ENCODE data around the gene PDZD4. TPM values are rescaled to one million over a fixed set of nuclear protein-coding genes. Genes with fewer than 3 reads are reported as not detected.

PDZD4 gene
- total and polyA plus RNA-seq, 5 donors from 2014 or later, result 4.9 TPM; not detected in 4

DNA sequence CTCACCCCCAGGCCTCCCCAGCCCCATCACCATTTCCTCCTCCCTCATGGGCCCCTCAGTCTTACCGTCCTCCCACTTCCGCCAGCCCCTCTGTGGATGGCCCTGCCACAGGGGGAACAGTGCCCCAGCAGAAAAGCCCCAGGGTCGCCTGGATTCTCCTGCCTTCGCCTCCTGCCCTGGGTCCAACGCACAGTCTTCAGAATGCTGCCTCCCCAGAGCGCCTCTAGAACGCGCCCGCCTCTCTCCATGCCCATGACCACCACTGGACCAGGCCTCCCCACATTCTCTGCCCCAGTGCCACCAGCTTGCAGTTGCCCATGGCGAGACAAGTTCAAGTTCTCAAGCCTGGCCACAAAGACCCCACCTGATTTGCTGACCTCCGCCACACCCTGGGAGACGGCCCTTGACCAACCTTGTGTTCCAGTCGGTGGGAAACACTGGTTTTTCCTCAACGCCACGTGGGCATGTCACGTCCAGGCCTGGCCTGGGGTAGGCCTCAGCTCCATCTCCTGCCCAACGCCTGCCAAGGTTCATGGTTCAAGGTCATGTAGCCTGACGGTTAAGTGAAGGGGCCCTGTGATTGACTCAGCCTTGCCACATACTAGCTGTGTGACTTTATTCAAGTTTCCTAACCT lies 66.9 kb downstream of the PDZD4 start:
- H3K27ac ChIP-seq (ENCODE audit: insufficient read depth, low read length, poor library complexity, severe bottlenecking), result no peak overlapping the region
- Mint-ChIP-seq H3K36me3 (no peaks in the 10 kb centered on the region), H3K4me1 (peaks cover 0 to 4% (median 0%) of the 10 kb centered on the region in 4 donors), H3K9me3 (no peaks in the 10 kb centered on the region), H3K4me3 (no peak overlapping the region), H3K27ac (no peak overlapping the region), H3K27me3 (no peaks in the 10 kb centered on the region)
- no peak overlapping the region for H3K4me3 ChIP-seq (ENCODE audit: low read depth, low read length)
- no peaks in the 10 kb centered on the region for H3K36me3 ChIP-seq (ENCODE audit: control insufficient read depth, insufficient read depth, low read length)
- no peaks in the 10 kb centered on the region for H3K27me3 ChIP-seq (ENCODE audit: control insufficient read depth, insufficient read depth, low read length)
- H3K4me1 ChIP-seq (ENCODE audit: control insufficient read depth, insufficient read depth, low read length, poor library complexity, severe bottlenecking), result no peaks in the 10 kb centered on the region
- H3K9me3 ChIP-seq (ENCODE audit: control insufficient read depth in 2 of 2, low read length in 2 of 2), result no peaks in the 10 kb centered on the region
- ATAC-seq (ENCODE audit: low read depth in 2 of 2) (no peak), DNase-seq (no peak)

DNA sequence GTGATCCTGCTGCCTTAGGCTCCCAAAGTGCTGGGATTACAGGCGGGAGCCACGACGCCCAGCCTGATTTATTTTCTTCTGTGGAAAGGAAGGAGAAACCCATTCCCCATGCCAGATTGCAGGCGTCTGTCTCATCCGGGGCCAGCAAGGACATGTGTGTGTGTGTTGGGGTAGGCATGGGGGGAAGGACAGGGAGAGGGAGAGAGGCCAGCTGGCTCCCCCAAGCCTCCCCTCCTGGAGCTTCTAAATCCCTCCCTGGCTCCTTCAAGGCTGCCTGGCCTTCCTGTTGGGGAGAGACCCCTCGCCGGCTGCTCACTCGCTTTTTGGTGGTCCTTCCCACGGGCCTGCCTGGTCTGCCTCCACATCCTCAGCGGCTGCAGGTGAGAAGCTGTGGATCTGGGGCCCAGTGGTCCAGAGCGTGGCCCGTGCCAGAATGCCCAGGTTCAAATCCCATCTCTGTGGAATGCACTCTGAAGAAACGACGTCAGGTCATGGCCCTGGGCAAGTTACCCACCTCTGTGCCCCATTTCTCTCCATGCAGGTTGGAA lies 67.6 kb downstream of the PDZD4 start:
- no peaks in the 10 kb centered on the region for H3K27me3 Mint-ChIP-seq
- H3K4me1 ChIP-seq (ENCODE audit: control insufficient read depth, insufficient read depth, low read length, poor library complexity, severe bottlenecking), result no peaks in the 10 kb centered on the region
- no peak overlapping the region for H3K4me3 Mint-ChIP-seq
- H3K27ac Mint-ChIP-seq, result peak overlapping the region in 1 of 3 donors; percentile 43
- peaks cover 0 to 4% (median 0%) of the 10 kb centered on the region in 4 donors for H3K4me1 Mint-ChIP-seq
- no peaks in the 10 kb centered on the region for H3K27me3 ChIP-seq (ENCODE audit: control insufficient read depth, insufficient read depth, low read length)
- no peak overlapping the region for H3K27ac ChIP-seq (ENCODE audit: insufficient read depth, low read length, poor library complexity, severe bottlenecking)
- H3K36me3 ChIP-seq (ENCODE audit: control insufficient read depth, insufficient read depth, low read length), result no peaks in the 10 kb centered on the region
- H3K9me3 ChIP-seq (ENCODE audit: control insufficient read depth in 2 of 2, low read length in 2 of 2), result no peaks in the 10 kb centered on the region
- H3K9me3 Mint-ChIP-seq, result no peaks in the 10 kb centered on the region
- H3K4me3 ChIP-seq (ENCODE audit: low read depth, low read length), result no peak overlapping the region
- DNase-seq (no peak), ATAC-seq (ENCODE audit: low read depth in 2 of 2) (no peak)
- no peaks in the 10 kb centered on the region for H3K36me3 Mint-ChIP-seq

DNA sequence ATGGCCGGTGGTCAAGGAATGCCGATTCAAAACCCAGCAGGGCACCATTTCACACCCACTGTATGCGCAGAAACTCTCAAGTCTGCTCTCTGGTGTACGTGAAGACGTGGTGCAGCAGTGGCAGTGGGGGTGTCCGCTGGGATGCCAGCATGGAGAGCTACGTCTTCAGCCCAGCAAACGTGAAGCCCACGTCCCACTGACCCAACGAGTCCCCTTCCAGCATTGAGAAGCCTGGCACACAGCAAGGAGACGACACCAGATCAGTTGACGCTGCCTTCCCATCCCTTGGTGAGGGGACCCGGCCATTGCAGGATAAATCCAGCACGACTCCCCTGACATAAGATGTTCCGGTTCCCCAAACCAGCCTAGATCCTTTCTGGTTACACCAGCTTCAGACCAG lies 68.5 kb downstream of the PDZD4 start:
- no peaks in the 10 kb centered on the region for H3K27me3 ChIP-seq (ENCODE audit: control insufficient read depth, insufficient read depth, low read length)
- H3K4me3 Mint-ChIP-seq, result no peak overlapping the region
- H3K9me3 Mint-ChIP-seq, result no peaks in the 10 kb centered on the region
- no peak overlapping the region for H3K27ac Mint-ChIP-seq
- H3K4me1 Mint-ChIP-seq, result peaks cover 0 to 4% (median 0%) of the 10 kb centered on the region in 4 donors
- H3K36me3 ChIP-seq (ENCODE audit: control insufficient read depth, insufficient read depth, low read length), result no peaks in the 10 kb centered on the region
- H3K27me3 Mint-ChIP-seq, result no peaks in the 10 kb centered on the region
- H3K4me1 ChIP-seq (ENCODE audit: control insufficient read depth, insufficient read depth, low read length, poor library complexity, severe bottlenecking), result no peaks in the 10 kb centered on the region
- no peaks in the 10 kb centered on the region for H3K36me3 Mint-ChIP-seq
- no peak for ATAC-seq (ENCODE audit: low read depth in 2 of 2)
- DNase-seq, result no peak
- no peak overlapping the region for H3K27ac ChIP-seq (ENCODE audit: insufficient read depth, low read length, poor library complexity, severe bottlenecking)
- no peak overlapping the region for H3K4me3 ChIP-seq (ENCODE audit: low read depth, low read length)
- H3K9me3 ChIP-seq (ENCODE audit: control insufficient read depth in 2 of 2, low read length in 2 of 2), result no peaks in the 10 kb centered on the region

DNA sequence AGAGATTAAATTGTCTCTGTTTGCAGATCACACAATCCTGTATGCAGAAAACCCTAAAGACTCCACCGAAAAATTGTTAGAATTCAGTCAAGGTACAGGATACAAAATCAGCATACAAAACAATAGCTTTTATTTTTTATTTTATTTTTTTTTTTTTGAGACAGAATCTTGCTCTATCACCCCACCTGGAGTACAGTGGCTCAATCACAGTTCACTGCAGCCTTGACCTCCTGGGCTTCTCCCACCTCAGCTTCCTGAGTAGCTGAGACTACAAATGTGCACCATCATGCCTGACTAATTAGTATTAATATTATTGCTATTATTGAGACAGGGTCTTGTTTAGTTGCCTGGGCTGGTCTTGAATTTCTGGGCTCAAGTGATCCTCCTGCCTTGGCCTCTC lies 75.2 kb downstream of the PDZD4 start:
- no peak overlapping the region for H3K27ac Mint-ChIP-seq
- H3K9me3 Mint-ChIP-seq, result peaks cover 0 to 1% (median 0%) of the 10 kb centered on the region in 7 donors
- Histone ChIP-seq H3K4me3 (ENCODE audit: low read depth, low read length) (no peak overlapping the region), H3K27ac (ENCODE audit: insufficient read depth, low read length, poor library complexity, severe bottlenecking) (no peak overlapping the region), H3K36me3 (ENCODE audit: control insufficient read depth, insufficient read depth, low read length) (no peaks in the 10 kb centered on the region), H3K9me3 (ENCODE audit: control insufficient read depth in 2 of 2, low read length in 2 of 2) (no peaks in the 10 kb centered on the region), H3K27me3 (ENCODE audit: control insufficient read depth, insufficient read depth, low read length) (no peaks in the 10 kb centered on the region), H3K4me1 (ENCODE audit: control insufficient read depth, insufficient read depth, low read length, poor library complexity, severe bottlenecking) (no peaks in the 10 kb centered on the region)
- H3K4me1 Mint-ChIP-seq, result no peaks in the 10 kb centered on the region
- no peak overlapping the region for H3K4me3 Mint-ChIP-seq
- no peak for ATAC-seq (ENCODE audit: low read depth in 2 of 2)
- H3K27me3 Mint-ChIP-seq, result peaks cover 5% of the 10 kb centered on the region
- DNase-seq, result no peak
- no peaks in the 10 kb centered on the region for H3K36me3 Mint-ChIP-seq

Other genes with a start within 250 kb of the PDZD4 start
- gene CCNQ, start 231.4 kb downstream of the PDZD4 start, total RNA-seq, result 23.8 TPM
- gene CCNQ, start 231.4 kb downstream of the PDZD4 start, polyA plus RNA-seq, result 10 to 100 TPM; 59.8 to 78.4 (median 77.2) TPM
- gene DUSP9, start 183.3 kb downstream of the PDZD4 start, total RNA-seq, result not detected
- not detected for gene DUSP9, start 183.3 kb downstream of the PDZD4 start, polyA plus RNA-seq
- 0.54 TPM for gene PNCK, start 156.7 kb downstream of the PDZD4 start, total RNA-seq
- gene PNCK, start 156.7 kb downstream of the PDZD4 start, polyA plus RNA-seq, result not detected
- 3.4 TPM for gene SLC6A8, start 142.6 kb downstream of the PDZD4 start, total RNA-seq
- under 1 TPM; 0.08 to 0.72 (median 0.18) TPM for gene SLC6A8, start 142.6 kb downstream of the PDZD4 start, polyA plus RNA-seq
- 99.9 TPM for gene BCAP31, start 106.2 kb downstream of the PDZD4 start, total RNA-seq
- gene BCAP31, start 106.2 kb downstream of the PDZD4 start, polyA plus RNA-seq, result 100 to 1,000 TPM; 261 to 318 (median 276) TPM
- 7.5 TPM for gene ABCD1, start 105.7 kb downstream of the PDZD4 start, total RNA-seq
- 1 to 10 TPM; 1.1 to 3.4 (median 1.5) TPM for gene ABCD1, start 105.7 kb downstream of the PDZD4 start, polyA plus RNA-seq
- 0.52 TPM for gene PLXNB3, start 66.3 kb downstream of the PDZD4 start, total RNA-seq
- not detected for gene PLXNB3, start 66.3 kb downstream of the PDZD4 start, polyA plus RNA-seq
- gene SRPK3, start 49.5 kb downstream of the PDZD4 start, total RNA-seq, result not detected
- not detected for gene SRPK3, start 49.5 kb downstream of the PDZD4 start, polyA plus RNA-seq
- gene IDH3G, start 36.2 kb downstream of the PDZD4 start, total RNA-seq, result 64.4 TPM
- gene IDH3G, start 36.2 kb downstream of the PDZD4 start, polyA plus RNA-seq, result 100 to 1,000 TPM in 3 of 4 donors, 10 to 100 TPM in 1; 96.3 to 127 (median 109) TPM
- gene SSR4, start 35.9 kb downstream of the PDZD4 start, total RNA-seq, result 155 TPM
- gene SSR4, start 35.9 kb downstream of the PDZD4 start, polyA plus RNA-seq, result 100 to 1,000 TPM; 366 to 475 (median 424) TPM
- gene L1CAM, start 55.6 kb upstream of the PDZD4 start, total RNA-seq, result 2.1 TPM
- under 1 TPM in 1 of 4 donors, not detected in 3; 0.67 TPM for gene L1CAM, start 55.6 kb upstream of the PDZD4 start, polyA plus RNA-seq
- gene AVPR2, start 74.1 kb upstream of the PDZD4 start, total RNA-seq, result not detected
- gene AVPR2, start 74.1 kb upstream of the PDZD4 start, polyA plus RNA-seq, result not detected
- gene ARHGAP4, start 95.7 kb upstream of the PDZD4 start, total RNA-seq, result 459 TPM
- 10 to 100 TPM; 73.5 to 89.9 (median 80.2) TPM for gene ARHGAP4, start 95.7 kb upstream of the PDZD4 start, polyA plus RNA-seq
- 70.0 TPM for gene NAA10, start 104.5 kb upstream of the PDZD4 start, total RNA-seq
- gene NAA10, start 104.5 kb upstream of the PDZD4 start, polyA plus RNA-seq, result 10 to 100 TPM; 72.4 to 99.8 (median 82.3) TPM
- gene RENBP, start 114.1 kb upstream of the PDZD4 start, total RNA-seq, result 15.3 TPM
- gene RENBP, start 114.1 kb upstream of the PDZD4 start, polyA plus RNA-seq, result 1 to 10 TPM in 2 of 4 donors, under 1 TPM in 2; 0.62 to 1.9 (median 1.1) TPM
- 71.6 TPM for gene HCFC1, start 141.3 kb upstream of the PDZD4 start, total RNA-seq
- 1 to 10 TPM; 3.0 to 4.3 (median 3.6) TPM for gene HCFC1, start 141.3 kb upstream of the PDZD4 start, polyA plus RNA-seq
- gene TMEM187, start 142.2 kb upstream of the PDZD4 start, total RNA-seq, result 6.0 TPM
- gene TMEM187, start 142.2 kb upstream of the PDZD4 start, polyA plus RNA-seq, result 10 to 100 TPM; 16.1 to 21.0 (median 17.7) TPM
- 64.7 TPM for gene IRAK1, start 189.4 kb upstream of the PDZD4 start, total RNA-seq
- gene IRAK1, start 189.4 kb upstream of the PDZD4 start, polyA plus RNA-seq, result 10 to 100 TPM; 23.7 to 29.5 (median 26.0) TPM